ENCODE measurements around the gene TP63.

The TP63 gene

DNA sequence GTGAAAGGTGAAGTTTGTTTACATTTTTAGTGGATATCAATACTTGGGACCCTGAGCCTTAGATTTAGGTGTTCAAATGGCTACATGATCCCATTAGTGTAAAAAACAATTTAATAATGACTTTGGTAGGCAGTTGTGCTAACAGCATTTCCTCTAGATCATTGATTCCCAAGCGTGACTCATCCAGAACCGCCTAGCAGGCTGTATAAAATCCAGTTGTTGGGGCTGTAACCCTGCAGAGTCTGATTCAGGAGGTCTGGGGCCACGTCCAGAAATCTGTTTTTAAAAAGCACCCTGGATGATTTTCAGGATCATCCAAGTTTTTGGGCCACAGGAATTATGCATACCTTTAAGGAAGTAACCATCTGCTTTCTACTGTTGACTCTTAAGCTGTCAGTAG, 156.4 kb downstream of the TP63 start:
- peak; percentile 15 for DNase-seq

DNA sequence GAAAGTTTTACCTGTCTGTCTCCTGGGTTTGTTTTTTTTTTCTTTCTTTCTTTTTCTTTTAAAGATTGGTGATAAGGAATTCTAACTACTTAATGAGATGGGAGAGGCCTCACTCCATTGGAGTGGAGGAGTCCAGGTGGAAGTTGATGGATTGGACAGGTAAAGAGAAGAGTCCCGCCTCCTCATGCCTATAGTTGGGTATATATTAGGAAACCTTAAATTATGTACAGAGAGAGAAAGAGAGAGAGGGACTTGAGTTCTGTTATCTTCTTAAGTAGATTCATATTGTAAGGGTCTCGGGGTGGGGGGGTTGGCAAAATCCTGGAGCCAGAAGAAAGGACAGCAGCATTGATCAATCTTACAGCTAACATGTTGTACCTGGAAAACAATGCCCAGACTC, 158.2 kb downstream of the TP63 start:
- DNase-seq, result no peak

DNA sequence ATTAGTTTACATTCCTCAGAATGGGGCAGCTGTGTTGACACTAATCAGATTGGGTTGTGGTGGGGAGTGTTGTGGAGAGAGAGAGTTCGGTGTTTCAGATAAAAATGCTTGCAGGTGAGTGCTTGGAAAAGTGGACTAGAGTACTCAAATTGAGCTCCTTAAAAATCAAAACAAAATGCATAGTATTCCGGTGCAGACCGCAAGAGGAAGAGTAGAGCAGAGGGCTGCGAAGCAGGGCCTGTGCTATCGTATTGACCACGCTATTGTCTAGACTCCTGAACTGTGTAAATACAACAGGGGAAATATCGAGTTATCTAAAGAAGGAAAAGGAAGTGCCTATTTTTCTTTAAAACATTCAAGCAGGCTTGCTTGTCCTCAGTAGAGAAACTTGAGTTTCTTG, 159.5 kb downstream of the TP63 start:
- no peak for DNase-seq

DNA sequence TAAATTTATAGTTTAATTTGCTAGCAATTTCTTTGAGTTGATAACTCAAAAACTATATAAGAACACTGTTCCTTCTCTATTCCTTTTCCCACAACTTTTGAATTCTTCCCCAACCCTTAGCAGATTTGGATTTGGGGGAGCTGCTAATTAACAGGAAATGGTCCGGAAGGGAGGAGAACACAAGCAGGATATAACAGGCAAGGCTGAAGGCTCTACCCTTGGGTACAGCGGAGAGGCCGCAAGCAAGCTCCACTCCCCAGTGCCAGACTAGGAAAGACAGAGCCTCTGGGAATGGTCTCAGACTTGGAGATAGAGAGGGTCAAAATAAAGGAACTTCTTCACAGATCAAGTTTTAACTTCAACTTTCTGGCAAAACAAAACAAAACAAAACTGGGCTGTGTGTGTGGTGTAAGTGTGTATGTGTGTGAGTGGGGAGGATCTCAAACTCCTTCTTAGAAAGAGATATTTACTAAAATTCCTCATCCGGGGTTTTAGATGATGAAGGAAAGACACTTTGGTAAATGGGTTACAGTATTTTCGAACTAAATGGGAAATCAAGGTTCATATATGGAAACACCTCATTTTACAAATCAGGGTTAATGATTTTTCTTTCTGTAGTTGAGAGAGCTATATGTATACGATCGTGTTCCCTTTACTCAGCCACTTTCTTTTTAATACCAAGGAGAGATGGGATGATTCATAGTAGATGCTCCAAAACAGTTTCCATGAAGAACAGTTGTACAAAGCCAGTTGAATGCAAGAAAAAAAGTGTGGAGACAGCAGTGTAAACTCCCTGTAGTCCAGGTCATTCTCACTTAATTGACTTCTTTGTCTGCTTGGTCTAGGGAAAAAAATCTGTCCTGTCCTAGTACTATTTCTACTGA, 161.1 kb downstream of the TP63 start:
- no peak for DNase-seq

DNA sequence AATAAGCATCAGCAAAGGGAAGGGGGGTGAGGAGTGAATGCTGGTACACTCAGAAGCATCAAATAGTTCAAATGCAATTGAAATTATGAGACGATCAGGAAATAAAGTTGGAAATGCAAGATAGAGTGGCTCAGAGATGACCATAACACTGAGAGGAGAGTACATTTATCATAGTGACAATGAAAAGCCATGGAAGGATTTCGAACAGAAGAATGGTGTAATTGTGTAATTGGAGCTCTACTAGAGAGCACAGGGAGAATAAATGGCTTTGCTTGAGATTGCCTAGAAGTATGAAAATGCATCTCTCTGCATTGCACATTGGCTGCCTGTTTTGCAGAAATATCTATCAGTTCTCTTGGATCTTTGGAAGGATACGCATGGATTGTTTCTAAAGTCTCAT, 163.3 kb downstream of the TP63 start:
- DNase-seq, result no peak

DNA sequence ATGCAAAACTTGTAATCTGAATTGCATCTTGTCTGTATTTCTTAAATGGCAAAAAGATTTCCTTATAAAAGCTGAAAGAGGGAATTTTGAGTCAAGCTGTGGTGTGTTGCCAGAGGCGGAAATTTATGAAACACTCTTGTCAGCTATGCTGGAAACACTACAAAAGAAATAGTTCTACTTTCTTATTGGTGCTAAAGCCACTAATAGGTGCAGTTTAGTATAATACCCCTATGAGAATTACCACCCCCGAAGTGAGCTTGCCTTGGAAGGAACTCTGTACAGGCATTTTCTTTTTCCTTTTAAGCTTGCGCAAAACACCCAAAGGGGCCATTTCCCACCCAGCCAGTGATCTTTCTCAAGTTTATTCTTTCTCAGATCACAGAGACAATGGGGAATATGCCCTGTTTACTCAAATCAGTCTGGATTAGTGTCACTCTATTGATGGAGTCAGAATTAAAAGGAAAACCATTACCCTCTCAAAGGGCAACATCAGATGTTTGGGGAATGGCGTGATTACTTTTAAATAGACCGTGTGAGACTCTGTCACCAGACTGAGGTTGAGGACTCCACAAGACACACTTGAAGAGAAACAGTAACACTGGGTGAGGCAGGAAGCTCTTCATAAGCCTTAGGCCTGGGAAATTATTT, 166.0 kb downstream of the TP63 start:
- DNase-seq, result no peak

DNA sequence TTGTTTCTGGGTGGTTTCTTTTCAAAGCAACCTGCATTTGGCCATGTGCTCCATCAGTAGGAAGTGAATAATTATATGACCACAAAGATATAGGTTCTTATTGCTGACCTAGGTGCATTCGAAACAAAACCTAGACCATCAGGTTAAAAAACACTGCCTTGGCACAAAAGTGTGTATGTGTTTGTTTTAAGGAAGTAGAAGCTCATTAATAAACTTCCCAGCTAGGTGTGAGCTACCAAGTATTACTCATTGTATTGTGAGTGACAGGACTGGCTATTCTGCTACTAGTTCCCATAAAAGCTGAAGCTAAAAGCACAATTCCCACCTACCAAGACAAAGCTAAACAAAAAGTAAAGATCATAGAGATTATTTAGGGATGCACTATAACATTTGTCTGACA, 168.2 kb downstream of the TP63 start:
- no peak for DNase-seq

DNA sequence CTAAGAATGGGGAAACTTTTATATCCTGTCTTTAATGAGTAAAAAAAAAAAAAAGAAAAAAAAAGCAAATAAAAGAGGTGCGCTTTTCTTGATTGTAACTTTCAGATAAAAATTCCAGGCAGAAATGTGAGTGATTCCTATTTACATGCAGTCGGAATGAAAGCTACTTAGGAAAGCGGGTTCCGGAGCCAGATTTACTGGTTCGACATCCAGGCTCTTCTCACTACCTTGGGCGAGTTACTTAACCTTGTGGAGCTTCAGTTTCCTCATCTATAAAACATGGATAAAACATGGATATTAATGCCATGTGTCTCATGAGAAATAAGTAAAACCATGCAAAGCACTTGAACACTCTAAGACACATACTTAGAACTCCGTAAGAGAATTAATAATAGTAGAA, 169.2 kb downstream of the TP63 start:
- no peak for DNase-seq

DNA sequence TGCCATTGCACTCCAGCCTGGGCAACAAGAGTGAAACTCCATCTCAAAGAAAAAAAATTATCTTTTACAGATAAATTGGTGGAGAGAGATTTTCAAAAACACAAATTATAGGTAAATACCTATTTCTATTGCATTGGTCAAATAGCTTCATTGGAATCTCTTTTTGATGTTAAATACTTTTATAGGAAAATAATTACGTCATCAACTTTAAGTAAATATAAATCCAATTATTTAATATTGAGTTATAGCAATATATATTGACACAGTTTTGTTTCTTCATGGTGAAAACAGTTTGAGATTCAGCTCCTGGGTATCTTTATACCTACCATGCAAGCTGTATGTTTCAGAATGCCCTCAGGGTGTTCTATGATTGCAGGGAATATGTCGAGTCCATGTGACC, 172.1 kb downstream of the TP63 start:
- no peak for DNase-seq

DNA sequence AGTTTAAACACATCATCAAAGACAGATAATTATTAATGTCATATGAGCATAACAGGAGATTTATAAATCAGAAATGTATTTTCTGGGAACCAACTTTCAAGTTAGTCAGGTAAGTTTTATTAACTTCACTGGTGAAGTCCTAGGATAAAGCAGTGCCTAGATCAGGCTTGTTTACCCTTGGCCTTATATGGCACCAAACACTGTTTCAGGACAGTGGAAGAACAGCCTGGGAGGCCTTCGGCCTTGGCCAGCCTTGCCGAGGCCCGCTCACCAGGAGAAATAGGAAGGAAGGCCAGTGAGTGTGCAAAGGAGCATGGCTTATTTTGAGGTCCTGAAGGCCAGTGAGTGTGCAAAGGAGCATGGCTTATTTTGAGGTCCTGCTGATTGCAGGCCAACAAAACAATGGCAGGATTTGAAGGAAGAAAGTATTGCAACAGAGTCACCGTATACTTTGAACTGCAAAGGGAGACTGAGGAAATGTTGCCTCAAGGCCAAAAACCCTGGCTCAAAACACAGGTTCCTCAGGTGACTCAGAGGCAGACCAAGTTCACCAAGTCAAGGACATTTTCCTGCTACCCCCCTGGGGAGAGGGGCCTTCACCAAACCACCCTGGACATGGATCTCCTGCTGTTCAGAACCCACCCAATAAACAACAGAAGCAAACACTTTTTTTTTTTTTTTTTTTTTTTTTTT, 174.3 kb downstream of the TP63 start:
- no peak for DNase-seq

DNA sequence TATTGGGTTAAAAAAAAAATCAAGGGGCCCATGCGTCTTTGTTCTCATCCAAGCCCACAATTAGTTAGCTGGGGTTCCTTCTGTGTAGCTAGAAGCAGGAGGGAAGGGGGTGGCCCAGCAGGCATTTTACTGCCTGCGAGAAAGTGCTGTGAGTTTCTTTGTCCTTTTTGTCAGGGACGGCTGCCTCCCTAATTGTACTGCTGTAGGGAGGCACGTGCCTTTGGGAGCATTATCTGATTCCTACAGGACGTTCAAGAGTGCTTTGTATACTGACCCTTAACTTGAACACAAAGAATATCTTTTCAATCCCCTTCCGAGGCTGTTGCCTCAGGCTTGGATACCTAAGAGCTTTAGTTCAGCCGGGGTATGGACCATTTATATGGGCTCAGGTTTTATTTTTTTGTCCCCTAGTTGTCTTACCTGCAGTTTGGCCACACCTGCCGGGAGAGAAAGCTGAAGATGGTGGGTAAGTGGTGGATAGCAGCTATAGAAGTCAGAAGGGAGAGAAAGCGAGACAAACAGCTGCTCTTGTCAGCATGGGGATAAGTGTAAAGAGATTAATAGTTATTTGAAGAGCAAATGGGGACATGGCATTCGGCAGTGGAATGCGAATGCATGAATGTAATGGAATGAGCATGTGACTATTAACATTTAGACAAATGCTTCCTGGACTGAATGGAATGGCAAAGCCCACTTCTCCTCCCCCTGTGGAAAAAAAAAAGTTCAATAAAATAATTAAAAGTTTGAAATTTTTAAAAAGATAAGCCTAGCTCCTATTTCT, 175.2 kb downstream of the TP63 start:
- no peak for DNase-seq

DNA sequence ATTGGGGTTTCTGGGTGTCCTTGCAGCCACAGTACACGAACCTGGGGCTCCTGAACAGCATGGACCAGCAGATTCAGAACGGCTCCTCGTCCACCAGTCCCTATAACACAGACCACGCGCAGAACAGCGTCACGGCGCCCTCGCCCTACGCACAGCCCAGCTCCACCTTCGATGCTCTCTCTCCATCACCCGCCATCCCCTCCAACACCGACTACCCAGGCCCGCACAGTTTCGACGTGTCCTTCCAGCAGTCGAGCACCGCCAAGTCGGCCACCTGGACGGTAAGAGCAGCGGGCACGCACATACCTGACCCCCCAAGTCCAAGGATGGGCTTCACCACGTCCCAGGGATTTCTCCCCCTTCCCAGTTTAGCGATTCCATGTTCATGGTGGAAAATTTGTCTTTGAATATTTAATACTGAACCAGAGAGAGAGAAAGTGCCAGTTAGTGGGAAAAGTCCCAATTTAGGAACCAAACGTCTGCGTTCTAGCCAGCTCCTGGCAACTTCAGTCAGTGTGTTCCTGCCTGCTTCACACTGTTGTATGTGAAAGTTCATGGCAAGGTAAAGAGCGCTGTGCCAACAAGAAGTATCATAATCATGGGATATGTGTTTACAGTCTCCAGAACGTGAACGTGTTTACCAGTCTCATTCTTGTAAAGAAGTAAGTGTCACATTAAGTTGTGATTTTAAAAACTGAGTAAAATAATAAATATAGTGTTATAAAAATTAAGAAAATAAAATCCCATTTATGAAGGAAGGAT, 177.2 kb downstream of the TP63 start:
- no peak for DNase-seq

DNA sequence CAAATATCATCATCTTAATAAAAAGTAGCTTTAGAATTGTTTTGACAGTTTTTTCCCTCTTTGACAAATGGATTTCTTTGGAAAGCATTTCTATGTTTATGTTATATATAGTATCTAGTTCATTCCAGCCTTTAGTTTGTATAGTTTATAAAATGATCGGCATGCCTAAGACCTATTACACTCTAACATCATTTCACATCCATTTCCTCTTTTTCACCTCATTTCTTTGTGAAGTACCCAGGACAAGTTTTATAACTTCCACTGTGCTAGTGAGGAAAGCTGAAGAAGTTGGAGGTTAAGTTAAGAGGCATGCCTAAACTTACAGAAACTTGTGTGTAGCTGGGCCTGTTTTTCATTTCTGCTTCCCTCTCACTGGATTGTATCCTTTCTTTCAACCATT, 178.4 kb downstream of the TP63 start:
- DNase-seq, result no peak

DNA sequence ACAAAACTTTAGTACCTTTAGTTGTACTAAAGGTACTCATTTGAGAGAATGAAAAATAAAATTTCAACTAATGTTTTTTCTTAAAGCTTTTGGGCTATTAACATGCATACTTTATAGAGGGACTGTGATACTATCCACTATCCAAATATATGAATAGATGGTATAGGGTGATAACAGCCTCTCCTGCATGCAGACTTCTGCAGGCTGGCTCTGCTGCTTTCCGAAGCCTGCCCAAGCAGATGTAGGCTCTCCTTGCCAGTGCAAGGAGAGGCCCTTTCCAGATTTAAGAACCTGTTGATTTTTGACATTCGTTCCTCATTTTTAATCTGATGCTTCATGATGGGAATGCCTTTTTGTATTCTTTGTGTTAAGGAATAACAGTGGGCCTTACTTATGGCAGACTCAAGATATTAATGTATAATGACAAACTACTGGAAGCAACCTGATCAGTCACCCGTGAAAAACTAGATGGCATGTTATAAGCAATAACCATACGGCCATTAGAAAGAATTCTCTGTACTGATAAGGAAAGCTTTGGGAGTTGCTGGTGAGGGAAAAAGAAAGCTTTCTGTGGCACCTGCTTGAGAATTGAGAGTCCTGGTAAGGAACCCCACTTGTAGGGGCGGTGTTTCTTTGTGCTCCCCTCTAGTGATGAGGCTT, 181.7 kb downstream of the TP63 start:
- no peak for DNase-seq

DNA sequence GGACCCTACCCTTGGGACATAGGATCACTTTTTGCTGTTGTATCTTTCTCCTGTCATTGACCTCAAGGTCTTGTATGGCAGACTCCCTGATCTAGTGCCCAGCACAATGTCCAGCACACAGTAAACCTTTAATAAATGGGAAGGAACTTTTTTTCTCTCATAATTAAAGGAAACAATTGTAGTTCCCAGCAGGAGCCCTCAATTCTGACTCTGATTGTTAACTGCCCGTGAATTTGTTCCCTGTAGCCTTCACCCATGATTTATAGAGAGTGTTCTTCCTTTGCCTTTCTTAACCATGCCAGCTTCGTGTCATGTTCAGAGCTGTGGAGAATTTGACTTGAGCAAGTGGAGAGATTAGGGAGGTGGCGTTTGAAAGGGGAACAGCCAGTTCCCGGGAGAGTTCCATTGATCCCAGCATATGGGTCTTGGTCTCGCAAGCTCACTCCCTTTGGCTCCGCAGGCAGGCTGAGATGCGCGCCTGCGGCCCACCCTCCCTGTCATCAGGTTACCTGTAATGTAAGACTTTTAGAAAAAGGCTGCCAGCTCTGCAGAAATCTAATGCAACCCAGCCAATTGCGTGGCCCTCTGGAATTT, 182.6 kb downstream of the TP63 start:
- no peak for DNase-seq

DNA sequence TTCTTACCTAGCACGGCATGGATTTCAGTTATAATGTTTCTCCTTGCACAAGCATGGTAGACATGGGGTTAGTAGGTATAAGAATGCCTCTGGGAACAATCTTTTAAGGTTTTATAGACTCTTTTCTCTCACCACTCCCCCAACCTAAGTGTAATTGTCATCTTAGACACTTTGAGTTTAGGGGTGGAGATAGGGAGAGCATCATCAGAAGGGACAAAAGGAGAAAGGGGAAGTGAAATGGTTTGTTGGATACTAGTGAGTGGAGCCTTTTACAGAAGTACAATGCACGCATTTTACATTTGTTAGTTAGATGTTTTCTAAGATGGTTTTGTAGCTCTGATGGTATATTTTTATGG, 189.2 kb downstream of the TP63 start:
- no peak for DNase-seq

DNA sequence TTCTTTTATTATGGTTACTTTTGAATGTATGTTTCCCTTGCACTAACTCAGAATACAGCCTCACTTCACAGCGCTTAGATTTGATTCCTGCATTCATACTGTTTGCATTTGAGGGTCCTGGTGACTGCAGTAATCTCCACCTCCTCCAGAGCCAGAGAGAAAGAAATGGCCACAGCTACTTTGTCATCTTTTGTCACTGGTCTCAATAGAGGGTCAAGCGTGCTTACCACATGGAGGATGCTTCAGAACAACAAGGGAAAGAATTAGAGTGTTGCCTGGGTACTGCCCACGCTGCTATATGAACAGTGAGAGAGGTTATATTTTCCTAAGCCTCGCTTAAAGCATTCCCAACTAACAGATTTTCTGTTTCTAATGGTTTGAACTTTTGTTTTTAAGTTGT, 190.1 kb downstream of the TP63 start:
- DNase-seq, result no peak

DNA sequence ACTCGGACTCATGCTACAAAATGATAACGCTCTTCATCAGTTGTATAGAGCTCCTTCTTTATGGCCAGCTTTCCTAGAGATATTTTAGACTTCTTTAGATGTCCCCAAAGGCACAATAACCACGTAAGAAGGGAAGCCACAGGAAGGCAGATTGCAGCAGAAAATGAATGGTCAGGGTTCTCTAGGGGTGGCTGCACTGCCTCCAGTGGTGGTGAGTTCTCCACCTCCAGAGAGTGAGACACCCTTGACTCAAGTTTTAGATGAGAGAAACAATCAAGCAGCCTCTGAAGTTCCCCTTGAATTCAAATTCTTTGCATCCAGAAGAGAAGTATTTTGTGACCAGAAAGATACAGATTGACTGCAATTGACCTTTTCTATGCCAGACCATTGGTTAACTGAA, 191.5 kb downstream of the TP63 start:
- no peak for DNase-seq

DNA sequence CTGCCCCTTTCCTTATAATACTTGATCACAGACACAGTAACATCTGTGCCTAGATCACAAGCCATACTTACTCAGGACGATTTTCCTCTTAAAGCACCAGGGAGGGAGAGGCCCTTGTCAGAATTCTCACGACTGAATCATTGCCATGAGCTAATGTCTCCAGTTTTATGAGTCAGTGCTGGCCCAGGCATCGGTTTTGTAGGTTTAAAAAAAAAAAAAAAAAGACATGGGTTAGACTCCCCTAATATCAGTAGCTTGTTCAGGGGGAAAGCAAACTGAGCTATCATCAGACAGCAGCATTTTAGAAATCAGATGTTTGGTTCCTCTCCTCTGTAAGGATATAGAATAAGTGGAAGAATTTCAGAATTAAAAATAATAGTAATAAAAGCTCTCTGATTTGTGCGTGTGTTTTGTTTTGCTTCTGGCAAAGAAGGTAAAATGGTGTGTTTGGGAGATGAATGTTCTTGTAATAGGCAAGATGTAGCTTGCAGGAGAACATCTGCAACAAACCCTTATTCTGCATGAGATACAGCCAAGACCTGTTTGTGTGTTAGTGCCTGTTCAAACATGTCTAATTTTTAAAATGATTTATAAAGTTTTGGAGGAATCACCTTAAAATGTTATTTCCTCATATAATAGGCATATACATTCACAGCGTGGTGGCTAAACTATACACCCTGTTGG, 193.6 kb downstream of the TP63 start:
- peak; percentile 82 for DNase-seq

DNA sequence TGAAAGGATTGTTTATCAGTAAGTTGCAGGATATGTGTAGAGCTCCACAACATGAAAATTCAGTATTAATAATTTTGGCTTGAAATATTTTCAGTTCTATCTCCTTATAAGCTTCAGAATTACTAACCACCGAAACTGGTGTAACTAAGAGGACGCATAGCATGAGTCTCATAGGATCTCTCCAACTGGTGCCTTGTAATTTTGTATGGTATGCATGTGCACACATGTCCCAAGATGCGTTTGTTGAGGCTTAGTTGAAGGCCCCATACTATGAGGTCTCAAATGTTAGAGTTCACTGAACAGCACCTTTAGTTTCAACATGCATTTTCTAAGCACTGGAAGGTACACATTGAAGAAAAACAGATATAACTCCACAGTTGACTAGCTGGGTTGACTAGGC, 195.4 kb downstream of the TP63 start:
- DNase-seq, result no peak

DNA sequence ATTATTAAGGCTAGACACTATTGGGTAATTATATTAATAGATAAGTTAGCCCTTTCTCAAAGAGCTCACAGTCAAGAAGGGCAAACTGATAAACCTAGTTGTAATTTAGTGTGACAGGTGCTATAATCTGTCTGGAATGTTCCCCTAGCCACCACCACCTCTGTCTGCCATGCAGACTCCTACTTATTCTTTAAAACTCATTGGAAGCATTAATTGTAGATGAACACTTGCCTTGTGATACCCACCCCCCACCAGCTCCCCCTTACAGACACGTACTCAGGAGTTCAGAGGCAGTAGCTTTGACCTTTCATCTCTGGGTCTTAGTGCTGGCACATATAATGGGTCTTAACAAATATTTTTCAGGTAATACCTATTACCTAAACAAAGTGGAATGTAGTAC, 195.9 kb downstream of the TP63 start:
- DNase-seq, result no peak
